ENCODE measurements around the gene NBL1. TPM values are rescaled to one million over a fixed set of nuclear protein-coding genes. Genes with fewer than 3 reads are reported as not detected.

Gene NBL1
- total RNA-seq, 8 experiments from 2014 or later = 0.78 to 149 (median 11.6) TPM

DNA sequence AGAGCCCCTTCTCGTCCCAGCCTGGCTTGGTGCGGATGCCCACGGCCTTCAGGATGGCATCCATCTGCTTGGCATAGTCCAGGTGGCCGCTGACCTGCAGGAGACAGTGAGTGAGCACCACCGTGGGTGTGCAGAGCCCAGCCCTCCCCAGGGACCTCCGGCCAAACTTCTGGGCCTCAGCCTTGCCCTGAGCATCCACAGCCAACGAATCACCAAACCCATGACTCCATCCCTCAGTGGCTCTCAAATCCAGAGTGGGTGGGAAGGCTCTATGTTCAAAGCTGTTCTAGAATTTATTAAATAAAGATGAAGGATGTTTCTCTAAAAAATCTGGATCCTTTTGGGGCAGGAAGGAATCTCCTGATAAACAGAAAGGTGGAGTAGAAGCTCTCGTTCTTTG lies 39.2 kb downstream of the NBL1 start:
- no peak overlapping the region for H3K27ac ChIP-seq
- in situ Hi-C loops (cut with MboI; ENCODE audit: low pct_unique_long_range_greater_than_20kb in 2 of 9, low sequenced_read_pairs in 9 of 9, unreplicated experiment in 9 of 9) = no loop called here
- WGBS, 10 experiments = 63 to 87% (median 82%) methylated on average over 1 to 8 of the region's 8 CpGs; no CpG with 5 or more reads in 5 of the 10 experiments

DNA sequence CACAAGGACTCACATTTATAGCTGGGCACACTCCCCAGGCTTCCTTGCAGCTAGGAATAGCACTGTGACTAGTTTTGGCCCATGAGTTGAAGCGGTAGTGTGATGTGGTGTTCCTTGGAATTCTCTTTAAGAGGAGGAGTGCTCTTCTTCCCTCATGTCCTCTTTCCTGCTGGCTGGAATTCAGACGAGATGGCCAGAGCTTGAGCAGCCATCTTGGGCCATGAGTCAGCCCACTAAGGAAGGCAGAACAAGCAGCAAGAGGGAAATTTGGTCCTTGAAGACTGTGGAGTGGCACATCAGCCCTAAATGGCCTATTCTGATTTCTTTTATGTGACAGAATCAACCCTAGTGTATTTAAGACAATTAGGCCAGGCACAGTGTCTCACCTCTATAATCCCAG lies 40.6 kb downstream of the NBL1 start:
- no peak for ATAC-seq (replicated peaks in 6 of 8)
- Histone ChIP-seq H3K4me1 (replicated peaks in 1 of 2) (peaks cover 8 to 10% of the 10 kb centered on the region in 2 donors), H3K4me3 (no peak overlapping the region), H3K27ac (no peak overlapping the region)
- WGBS, 10 experiments = 58 to 100% (median 83%) methylated on average over 1 to 2 of the region's 2 CpGs; no CpG with 5 or more reads in 2 of the 10 experiments
- in situ Hi-C loops (cut with MboI; ENCODE audit: low pct_unique_long_range_greater_than_20kb in 2 of 9, low sequenced_read_pairs in 9 of 9, unreplicated experiment in 9 of 9) = no loop called here

More for the DNA sequence above, 39.2 kb downstream of the NBL1 start:
- H3K4me3 ChIP-seq = no peak overlapping the region
- peaks cover 8 to 10% of the 10 kb centered on the region in 2 donors for H3K4me1 ChIP-seq (replicated peaks in 1 of 2)
- ATAC-seq (replicated peaks in 6 of 8) = no peak

DNA sequence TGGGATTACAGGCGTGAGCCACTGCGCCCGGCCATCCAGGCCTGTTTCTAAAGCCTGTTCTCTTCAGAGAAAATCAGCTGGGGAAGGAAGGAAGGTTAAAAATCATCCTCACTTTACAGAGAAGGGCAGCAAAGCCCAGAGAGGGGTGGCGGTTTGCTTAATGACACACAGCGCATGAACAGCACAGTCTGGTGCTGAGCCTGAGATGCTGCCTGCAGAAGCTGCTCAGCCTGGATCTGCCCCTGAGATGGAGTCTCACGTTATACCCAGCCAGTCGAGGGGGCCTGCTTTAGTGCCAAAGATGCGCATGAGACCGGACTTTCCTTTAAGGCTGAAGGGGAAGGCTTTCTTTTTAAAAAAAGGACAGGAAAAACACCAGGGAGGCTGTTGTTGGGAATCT lies 41.9 kb downstream of the NBL1 start:
- in situ Hi-C loops (cut with MboI; ENCODE audit: low pct_unique_long_range_greater_than_20kb in 2 of 9, low sequenced_read_pairs in 9 of 9, unreplicated experiment in 9 of 9) = no loop called here
- WGBS, 10 experiments = 17 to 90% (median 48%) methylated on average over 1 to 9 of the region's 9 CpGs; no CpG with 5 or more reads in 3 of the 10 experiments
- peaks cover 8 to 10% of the 10 kb centered on the region in 2 donors for H3K4me1 ChIP-seq (replicated peaks in 1 of 2)
- no peak overlapping the region for H3K4me3 ChIP-seq
- peak in 3 of 8 experiments; percentile 7 to 38 (median 24) for ATAC-seq (replicated peaks in 6 of 8)
- H3K27ac ChIP-seq = no peak overlapping the region

DNA sequence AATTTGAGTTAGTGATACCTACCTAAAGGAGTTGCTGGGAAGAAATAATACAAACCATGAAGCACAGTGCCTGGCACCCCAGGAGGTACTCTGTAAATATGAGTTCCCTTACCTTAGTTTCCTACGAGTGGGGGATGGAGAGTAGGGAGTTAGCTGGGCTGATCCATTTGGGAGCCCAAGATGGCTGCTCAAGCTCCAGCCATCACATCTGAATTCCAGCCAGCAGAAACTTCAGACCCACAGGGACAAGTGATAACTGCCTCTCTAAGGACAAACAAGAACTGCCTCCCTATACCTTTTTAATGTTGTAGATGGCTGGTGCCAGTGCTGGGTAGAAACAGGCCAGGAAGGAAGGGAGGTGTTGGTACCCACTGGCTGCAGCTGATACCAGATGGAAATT lies 43.3 kb downstream of the NBL1 start:
- Histone ChIP-seq H3K4me3 (no peak overlapping the region), H3K4me1 (replicated peaks in 1 of 2) (peaks cover 2 to 4% of the 10 kb centered on the region in 2 donors), H3K27ac (no peak overlapping the region)
- 63 to 100% (median 80%) methylated on average over 1 of the region's 1 CpG; no CpG with 5 or more reads in 7 of the 10 experiments for WGBS, 10 experiments
- in situ Hi-C loops (cut with MboI; ENCODE audit: low pct_unique_long_range_greater_than_20kb in 2 of 9, low sequenced_read_pairs in 9 of 9, unreplicated experiment in 9 of 9) = no loop called here
- ATAC-seq (replicated peaks in 6 of 8) = no peak

- Histone ChIP-seq H3K4me3 (no peak overlapping the region), H3K27ac (no peak overlapping the region), H3K4me1 (replicated peaks in 1 of 2) (no peaks in the 10 kb centered on the region)
- no peak for ATAC-seq (replicated peaks in 6 of 8)
- WGBS, 10 experiments = 76 to 96% (median 83%) methylated on average over 1 to 17 of the region's 19 CpGs; no CpG with 5 or more reads in 3 of the 10 experiments
- in situ Hi-C loops (cut with MboI; ENCODE audit: low pct_unique_long_range_greater_than_20kb in 2 of 9, low sequenced_read_pairs in 9 of 9, unreplicated experiment in 9 of 9) = no loop called here
Observed at GRCh38 chr1:19688041-19688842, 44.1 kb downstream of the NBL1 start.

- no peak for ATAC-seq (replicated peaks in 6 of 8)
- no peak overlapping the region for H3K27ac ChIP-seq
- no peak overlapping the region for H3K4me3 ChIP-seq
- H3K4me1 ChIP-seq (replicated peaks in 1 of 2) = no peaks in the 10 kb centered on the region
- 0 to 79% (median 60%) methylated on average over 1 to 5 of the region's 5 CpGs; no CpG with 5 or more reads in 3 of the 10 experiments for WGBS, 10 experiments
- in situ Hi-C loops (cut with MboI; ENCODE audit: low pct_unique_long_range_greater_than_20kb in 2 of 9, low sequenced_read_pairs in 9 of 9, unreplicated experiment in 9 of 9) = no loop called here
Observed at GRCh38 chr1:19689085-19689757, 45.1 kb downstream of the NBL1 start.

GRCh38 chr1:19689856-19690255 lies 45.7 kb downstream of the NBL1 start:
- WGBS, 10 experiments = 33 to 100% (median 80%) methylated on average over 1 to 3 of the region's 3 CpGs; no CpG with 5 or more reads in 3 of the 10 experiments

GRCh38 chr1:19690342-19690741 lies 46.2 kb downstream of the NBL1 start:
- Histone ChIP-seq H3K4me3 (no peak overlapping the region), H3K4me1 (replicated peaks in 1 of 2) (no peaks in the 10 kb centered on the region), H3K27ac (no peak overlapping the region)
- in situ Hi-C loops (cut with MboI; ENCODE audit: low pct_unique_long_range_greater_than_20kb in 2 of 9, low sequenced_read_pairs in 9 of 9, unreplicated experiment in 9 of 9) = no loop called here
- ATAC-seq (replicated peaks in 6 of 8) = no peak
- 50 to 100% (median 76%) methylated on average over 1 to 6 of the region's 7 CpGs; no CpG with 5 or more reads in 3 of the 10 experiments for WGBS, 10 experiments

More at GRCh38 chr1:19689856-19690255, 45.7 kb downstream of the NBL1 start:
- no peak overlapping the region for H3K4me3 ChIP-seq
- no peaks in the 10 kb centered on the region for H3K4me1 ChIP-seq (replicated peaks in 1 of 2)
- no peak overlapping the region for H3K27ac ChIP-seq
- ATAC-seq (replicated peaks in 6 of 8) = no peak
- in situ Hi-C loops (cut with MboI; ENCODE audit: low pct_unique_long_range_greater_than_20kb in 2 of 9, low sequenced_read_pairs in 9 of 9, unreplicated experiment in 9 of 9) = no loop called here

- H3K4me3 ChIP-seq = no peak overlapping the region
- WGBS, 10 experiments = 37 to 92% (median 66%) methylated on average over 2 to 9 of the region's 14 CpGs; no CpG with 5 or more reads in 4 of the 10 experiments
- no peaks in the 10 kb centered on the region for H3K4me1 ChIP-seq (replicated peaks in 1 of 2)
- ATAC-seq (replicated peaks in 6 of 8) = no peak
- in situ Hi-C loops (cut with MboI; ENCODE audit: low pct_unique_long_range_greater_than_20kb in 2 of 9, low sequenced_read_pairs in 9 of 9, unreplicated experiment in 9 of 9) = no loop called here
- H3K27ac ChIP-seq = no peak overlapping the region
Observed at GRCh38 chr1:19694298-19694697, 50.2 kb downstream of the NBL1 start.

- no peak overlapping the region for H3K4me3 ChIP-seq
- in situ Hi-C loops (cut with MboI; ENCODE audit: low pct_unique_long_range_greater_than_20kb in 2 of 9, low sequenced_read_pairs in 9 of 9, unreplicated experiment in 9 of 9) = no loop called here
- no peaks in the 10 kb centered on the region for H3K4me1 ChIP-seq (replicated peaks in 1 of 2)
- 81 to 100% (median 90%) methylated on average over 1 to 4 of the region's 7 CpGs; no CpG with 5 or more reads in 5 of the 10 experiments for WGBS, 10 experiments
- ATAC-seq (replicated peaks in 6 of 8) = no peak
- H3K27ac ChIP-seq = no peak overlapping the region
Observed at GRCh38 chr1:19695772-19696171, 51.7 kb downstream of the NBL1 start.

GRCh38 chr1:19696820-19697219 lies 52.7 kb downstream of the NBL1 start:
- in situ Hi-C loops (cut with MboI; ENCODE audit: low pct_unique_long_range_greater_than_20kb in 2 of 9, low sequenced_read_pairs in 9 of 9, unreplicated experiment in 9 of 9) = no loop called here
- no peak for ATAC-seq (replicated peaks in 6 of 8)
- no peak overlapping the region for H3K4me3 ChIP-seq
- no peak overlapping the region for H3K27ac ChIP-seq
- no peaks in the 10 kb centered on the region for H3K4me1 ChIP-seq (replicated peaks in 1 of 2)
- 68 to 93% (median 85%) methylated on average over 2 to 8 of the region's 8 CpGs; no CpG with 5 or more reads in 4 of the 10 experiments for WGBS, 10 experiments

DNA sequence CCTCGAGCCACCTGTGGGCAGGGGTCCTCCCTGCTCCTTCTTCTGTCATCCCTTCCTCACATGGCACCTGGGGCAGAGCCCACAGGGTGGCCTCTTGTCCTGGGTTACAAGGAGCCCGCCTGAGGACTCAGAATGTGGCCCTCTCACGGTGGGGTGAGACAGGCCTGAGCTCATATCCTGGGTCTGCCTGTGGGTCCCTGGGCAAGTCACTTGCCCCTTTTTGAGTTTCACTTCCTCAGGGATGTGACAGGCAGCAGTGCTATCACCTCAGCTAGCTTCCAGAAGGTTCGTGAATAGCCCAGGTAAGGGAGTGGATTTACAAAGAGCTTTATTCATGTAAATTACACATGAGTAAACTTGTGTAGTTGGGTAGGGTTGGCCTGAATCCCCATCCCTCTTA lies 54.1 kb downstream of the NBL1 start:
- in situ Hi-C loops (cut with MboI; ENCODE audit: low pct_unique_long_range_greater_than_20kb in 2 of 9, low sequenced_read_pairs in 9 of 9, unreplicated experiment in 9 of 9) = no loop called here
- 63 to 80% (median 77%) methylated on average over 1 to 4 of the region's 4 CpGs; no CpG with 5 or more reads in 6 of the 10 experiments for WGBS, 10 experiments
- H3K4me3 ChIP-seq = no peak overlapping the region
- H3K27ac ChIP-seq = no peak overlapping the region
- H3K4me1 ChIP-seq (replicated peaks in 1 of 2) = no peaks in the 10 kb centered on the region
- ATAC-seq (replicated peaks in 6 of 8) = no peak

- in situ Hi-C loops (cut with MboI; ENCODE audit: low pct_unique_long_range_greater_than_20kb in 2 of 9, low sequenced_read_pairs in 9 of 9, unreplicated experiment in 9 of 9) = no loop called here
- H3K4me3 ChIP-seq = no peak overlapping the region
- H3K27ac ChIP-seq = no peak overlapping the region
- 76 to 100% (median 83%) methylated on average over 1 to 13 of the region's 14 CpGs; no CpG with 5 or more reads in 2 of the 10 experiments for WGBS, 10 experiments
- H3K4me1 ChIP-seq (replicated peaks in 1 of 2) = peaks cover 0 to 3% of the 10 kb centered on the region in 2 donors
- ATAC-seq (replicated peaks in 6 of 8) = peak in 1 of 8 experiments; percentile 62
Observed at GRCh38 chr1:19700079-19700777, 56.1 kb downstream of the NBL1 start.

Data from motor neuron (in vitro differentiated cells).